H9 (cell line): ENCODE data around the gene EGLN3. TPM values are rescaled to one million over a fixed set of nuclear protein-coding genes. Genes with fewer than 3 reads are reported as not detected.

ENCODE experiments used
- DNase-seq: peaks from one replicate; pipeline ENCODE4 v3.0.0-alpha.2; 2017
- H2AFZ ChIP-seq: one replicate; pipeline ENCODE4 v1.6.1; 2013; ENCODE audit warnings: mild to moderate bottlenecking, low read length, control low read depth, moderate library complexity
- H2AK5ac ChIP-seq: 2 replicates; pipeline ENCODE4 v1.6.1; 2013; ENCODE audit warnings: low read length, control low read depth, mixed read lengths; ENCODE audit not compliant: insufficient read length
- H2BK120ac ChIP-seq: one replicate; pipeline ENCODE4 v1.6.1; 2013; ENCODE audit warnings: low read depth, mild to moderate bottlenecking, low read length, control low read depth, inconsistent platforms; ENCODE audit not compliant: poor library complexity, severe bottlenecking
- H2BK12ac ChIP-seq: 2 replicates; pipeline ENCODE4 v1.6.1; 2013; ENCODE audit warnings: low read length, control low read depth, mixed read lengths, low read depth; ENCODE audit not compliant: insufficient read length
- H2BK15ac ChIP-seq: 2 replicates; pipeline ENCODE4 v1.6.1; 2013; ENCODE audit warnings: low read depth, low read length, control low read depth
- H2BK20ac ChIP-seq: one replicate; pipeline ENCODE4 v1.6.1; 2013; ENCODE audit warnings: low read depth, mild to moderate bottlenecking, low read length, control low read depth, inconsistent platforms; ENCODE audit not compliant: poor library complexity, severe bottlenecking
- H2BK5ac ChIP-seq: 2 replicates; pipeline ENCODE4 v1.6.1; 2013; ENCODE audit warnings: low read length, control low read depth, mixed read lengths; ENCODE audit not compliant: insufficient read length
- H3K14ac ChIP-seq: 2 replicates; pipeline ENCODE4 v1.6.1; 2013; ENCODE audit warnings: low read length, control low read depth; ENCODE audit not compliant: insufficient read depth
- H3K18ac ChIP-seq: 2 replicates; pipeline ENCODE4 v1.6.1; 2013; ENCODE audit warnings: low read depth, mild to moderate bottlenecking, mixed read lengths, low read length, control low read depth; ENCODE audit not compliant: insufficient read length
- H3K23ac ChIP-seq: 2 replicates; pipeline ENCODE4 v1.6.1; 2013; ENCODE audit warnings: low read length, control low read depth, mixed read lengths, low read depth; ENCODE audit not compliant: insufficient read length
- H3K23me2 ChIP-seq: 2 replicates; pipeline ENCODE4 v1.6.1; 2013; ENCODE audit warnings: low read depth, mild to moderate bottlenecking, mixed read lengths, low read length, control low read depth; ENCODE audit not compliant: insufficient read length, poor library complexity, severe bottlenecking
- H3K27ac ChIP-seq: 2 replicates; pipeline ENCODE4 v1.5.1; 2013; ENCODE audit warnings: low read length, control low read depth, mixed read lengths, low read depth; ENCODE audit not compliant: insufficient read length
- H3K27me3 ChIP-seq: 2 replicates; pipeline ENCODE4 v1.6.1; 2013; ENCODE audit warnings: low read length, control low read depth, inconsistent platforms; ENCODE audit not compliant: insufficient read depth
- H3K4ac ChIP-seq: 2 replicates; pipeline ENCODE4 v1.6.1; 2013; ENCODE audit warnings: low read depth, mild to moderate bottlenecking, control low read depth, inconsistent platforms, low read length, moderate library complexity
- H3K4me1 ChIP-seq: 2 replicates; pipeline ENCODE4 v1.6.1; 2013; ENCODE audit warnings: low read length, control low read depth, inconsistent platforms; ENCODE audit not compliant: insufficient read depth
- H3K4me2 ChIP-seq: 2 replicates; pipeline ENCODE4 v1.6.1; 2013; ENCODE audit warnings: low read length, control low read depth, mixed read lengths; ENCODE audit not compliant: insufficient read length, insufficient read depth
- H3K56ac ChIP-seq: 2 replicates; pipeline ENCODE4 v1.6.1; 2013; ENCODE audit warnings: low read depth, mild to moderate bottlenecking, mixed read lengths, low read length, control low read depth; ENCODE audit not compliant: insufficient read length
- H3K79me1 ChIP-seq: 2 replicates; pipeline ENCODE4 v1.6.1; 2013; ENCODE audit warnings: low read depth, mild to moderate bottlenecking, moderate library complexity, low read length, control low read depth, inconsistent platforms; ENCODE audit not compliant: insufficient read depth, poor library complexity, severe bottlenecking
- H3K79me2 ChIP-seq: 2 replicates; pipeline ENCODE4 v1.6.1; 2013; ENCODE audit warnings: low read length, control low read depth, inconsistent platforms; ENCODE audit not compliant: insufficient read depth
- H3K9ac ChIP-seq: 2 replicates; pipeline ENCODE4 v1.6.1; 2013; ENCODE audit warnings: low read length, control low read depth, mixed read lengths; ENCODE audit not compliant: insufficient read length; ENCODE audit errors: extremely low read depth
- H3K9me3 ChIP-seq: one replicate; pipeline ENCODE4 v1.6.1; 2013; ENCODE audit warnings: low read depth, low read length, inconsistent platforms; ENCODE audit not compliant: control insufficient read depth
- H3T11ph ChIP-seq: one replicate; pipeline ENCODE4 v1.6.1; 2013; ENCODE audit warnings: mild to moderate bottlenecking, low read length, control low read depth, inconsistent platforms
- H4K20me1 ChIP-seq: one replicate; pipeline ENCODE4 v1.6.1; 2013; ENCODE audit not compliant: control insufficient read depth, insufficient read length, insufficient read depth
- H4K5ac ChIP-seq: 2 replicates; pipeline ENCODE4 v1.6.1; 2013; ENCODE audit warnings: low read depth, mild to moderate bottlenecking, mixed read lengths, low read length, control low read depth; ENCODE audit not compliant: insufficient read length
- H4K8ac ChIP-seq: replicated peaks from 2 replicates; pipeline ENCODE4 v1.6.1; 2013; ENCODE audit warnings: low read length, control low read depth, mixed read lengths, low read depth; ENCODE audit not compliant: insufficient read length
- H4K91ac ChIP-seq: 2 replicates; pipeline ENCODE4 v1.6.1; 2013; ENCODE audit warnings: low read depth, mild to moderate bottlenecking, moderate library complexity, mixed read lengths, low read length, control low read depth; ENCODE audit not compliant: insufficient read length
- H3K27ac Mint-ChIP-seq, 3 experiments: 2 replicates in 2 of 3; 3 replicates in 1 of 3; pipeline ENCODE4 v1.8.0; 2020 to 2021; ENCODE audit warnings: mixed read lengths in 3 of 3, mild to moderate bottlenecking in 1 of 3, moderate library complexity in 1 of 3
- H3K27me3 Mint-ChIP-seq: 2 replicates; pipeline ENCODE4 v1.8.0; 2021; ENCODE audit warnings: low read depth, mild to moderate bottlenecking, moderate library complexity, mixed read lengths
- H3K36me3 Mint-ChIP-seq, 3 experiments: 2 replicates in 2 of 3; 3 replicates in 1 of 3; pipeline ENCODE4 v1.8.0; 2020 to 2021; ENCODE audit warnings: low read depth in 3 of 3, mixed read lengths in 3 of 3; ENCODE audit not compliant: insufficient read depth in 1 of 3
- H3K4me1 Mint-ChIP-seq, 2 experiments: 2 replicates each; pipeline ENCODE4 v1.8.0; 2020; ENCODE audit warnings: mixed read lengths in 2 of 2
- H3K4me3 Mint-ChIP-seq, 2 experiments: 2 replicates in 1 of 2; 3 replicates in 1 of 2; pipeline ENCODE4 v1.8.0; 2020 to 2021; ENCODE audit warnings: mild to moderate bottlenecking in 2 of 2, mixed read lengths in 2 of 2, moderate library complexity in 1 of 2
- H3K9me3 Mint-ChIP-seq, 2 experiments: 2 replicates in 1 of 2; 3 replicates in 1 of 2; pipeline ENCODE4 v1.8.0; 2020; ENCODE audit warnings: mild to moderate bottlenecking in 2 of 2, mixed read lengths in 2 of 2, moderate library complexity in 1 of 2
- WGBS: extraction: QIAGEN DNeasy Blood & Tissue Kit; methylation state at CpG from one replicate; pipeline ENCODE4 v1.1.7; 2013; ENCODE audit warnings: missing lambda C conversion rate, low lambda C conversion rate, mixed read lengths; ENCODE audit not compliant: insufficient read length; ENCODE audit errors: extremely low coverage; 5-methylcytosine and 5-hydroxymethylcytosine counted together
- total RNA-seq: library from RNA; stranded (reverse); gene quantifications from 2 replicates; pipeline ENCODE4 v1.2.1, GENCODE V29; 2021
- TF ChIP-seq, protein P1 (sequence below): fragments of 200-600 bp; sonication (generic); conservative IDR thresholded peaks from 3 replicates; pipeline ENCODE4 v1.8.0; 2021; ENCODE audit warnings: antibody characterized with exemption, mild to moderate bottlenecking

EGLN3 gene
- total RNA-seq, 1 experiment from 2014 or later: 19.8 TPM

DNA sequence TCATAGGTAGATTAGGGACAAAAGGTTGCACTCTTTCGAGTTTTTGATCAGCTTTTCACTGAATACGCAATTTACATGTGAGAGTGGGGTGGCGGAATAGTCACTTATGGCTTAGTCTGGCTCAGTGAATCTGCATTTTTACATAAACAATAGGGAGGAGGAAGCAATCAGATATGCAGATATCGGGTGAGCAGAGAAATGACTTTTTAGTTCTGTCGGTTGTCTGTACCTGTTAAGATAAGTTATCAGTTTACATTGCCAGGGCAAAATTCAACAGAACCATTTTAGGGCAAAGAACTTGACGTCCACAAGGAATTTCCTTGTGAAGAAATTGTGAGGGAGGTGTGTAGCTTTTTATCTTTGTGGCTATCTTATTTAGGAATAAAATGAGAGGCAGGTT is 15.4 kb upstream of the EGLN3 start:
- H3K4me2 ChIP-seq: no peak overlapping the region
- H3K9me3 Mint-ChIP-seq: peaks cover 17 to 20% of the 10 kb centered on the region in 2 experiments
- DNase-seq: no peak
- H3K9ac ChIP-seq: no peak overlapping the region
- no peak overlapping the region for H3K27ac ChIP-seq
- H3K14ac ChIP-seq: no peak overlapping the region
- no peaks in the 10 kb centered on the region for H3K79me1 ChIP-seq
- no peak overlapping the region for H4K5ac ChIP-seq
- H4K20me1 ChIP-seq: no peaks in the 10 kb centered on the region
- H2BK12ac ChIP-seq: no peak overlapping the region
- H2BK20ac ChIP-seq: no peak overlapping the region
- no CpG with 5 or more reads among the region's 6 CpGs for WGBS
- H3K36me3 Mint-ChIP-seq: peaks cover 4 to 21% (median 4%) of the 10 kb centered on the region in 3 experiments; a peak in 4 of 7 replicates
- TF ChIP-seq, protein P1, sequence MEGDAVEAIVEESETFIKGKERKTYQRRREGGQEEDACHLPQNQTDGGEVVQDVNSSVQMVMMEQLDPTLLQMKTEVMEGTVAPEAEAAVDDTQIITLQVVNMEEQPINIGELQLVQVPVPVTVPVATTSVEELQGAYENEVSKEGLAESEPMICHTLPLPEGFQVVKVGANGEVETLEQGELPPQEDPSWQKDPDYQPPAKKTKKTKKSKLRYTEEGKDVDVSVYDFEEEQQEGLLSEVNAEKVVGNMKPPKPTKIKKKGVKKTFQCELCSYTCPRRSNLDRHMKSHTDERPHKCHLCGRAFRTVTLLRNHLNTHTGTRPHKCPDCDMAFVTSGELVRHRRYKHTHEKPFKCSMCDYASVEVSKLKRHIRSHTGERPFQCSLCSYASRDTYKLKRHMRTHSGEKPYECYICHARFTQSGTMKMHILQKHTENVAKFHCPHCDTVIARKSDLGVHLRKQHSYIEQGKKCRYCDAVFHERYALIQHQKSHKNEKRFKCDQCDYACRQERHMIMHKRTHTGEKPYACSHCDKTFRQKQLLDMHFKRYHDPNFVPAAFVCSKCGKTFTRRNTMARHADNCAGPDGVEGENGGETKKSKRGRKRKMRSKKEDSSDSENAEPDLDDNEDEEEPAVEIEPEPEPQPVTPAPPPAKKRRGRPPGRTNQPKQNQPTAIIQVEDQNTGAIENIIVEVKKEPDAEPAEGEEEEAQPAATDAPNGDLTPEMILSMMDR: no peak
- H3K79me2 ChIP-seq: no peaks in the 10 kb centered on the region
- H3K27ac Mint-ChIP-seq: peak overlapping the region in 1 of 3 experiments; percentile 17; a peak in 1 of 7 replicates
- no peak overlapping the region for H4K91ac ChIP-seq
- no peaks in the 10 kb centered on the region for H3K27me3 ChIP-seq
- no peak overlapping the region for H2BK120ac ChIP-seq
- H3K9me3 ChIP-seq: no peaks in the 10 kb centered on the region
- H3K56ac ChIP-seq: no peak overlapping the region
- H3K4me1 Mint-ChIP-seq: peaks cover 32 to 37% of the 10 kb centered on the region in 2 experiments
- H4K8ac ChIP-seq: no peak overlapping the region
- no peak overlapping the region for H3K23ac ChIP-seq
- no peak overlapping the region for H3T11ph ChIP-seq
- no peak overlapping the region for H2AK5ac ChIP-seq
- H3K4me1 ChIP-seq: peaks cover 6% of the 10 kb centered on the region; the same call in 1 of the 2 replicates
- H3K23me2 ChIP-seq: no peaks in the 10 kb centered on the region
- no peak overlapping the region for H3K4ac ChIP-seq
- H2BK15ac ChIP-seq: no peak overlapping the region
- H3K18ac ChIP-seq: no peak overlapping the region
- H2BK5ac ChIP-seq: no peak overlapping the region
- H3K4me3 Mint-ChIP-seq: no peak overlapping the region
- H2AFZ ChIP-seq: no peak overlapping the region
- H3K27me3 Mint-ChIP-seq: no peaks in the 10 kb centered on the region
